ENCODE data around the gene KCNJ6. TPM values are rescaled to one million over a fixed set of nuclear protein-coding genes. Genes with fewer than 3 reads are reported as not detected.

Gene KCNJ6
- total RNA-seq, result not detected

- TF ChIP-seq, protein P1, sequence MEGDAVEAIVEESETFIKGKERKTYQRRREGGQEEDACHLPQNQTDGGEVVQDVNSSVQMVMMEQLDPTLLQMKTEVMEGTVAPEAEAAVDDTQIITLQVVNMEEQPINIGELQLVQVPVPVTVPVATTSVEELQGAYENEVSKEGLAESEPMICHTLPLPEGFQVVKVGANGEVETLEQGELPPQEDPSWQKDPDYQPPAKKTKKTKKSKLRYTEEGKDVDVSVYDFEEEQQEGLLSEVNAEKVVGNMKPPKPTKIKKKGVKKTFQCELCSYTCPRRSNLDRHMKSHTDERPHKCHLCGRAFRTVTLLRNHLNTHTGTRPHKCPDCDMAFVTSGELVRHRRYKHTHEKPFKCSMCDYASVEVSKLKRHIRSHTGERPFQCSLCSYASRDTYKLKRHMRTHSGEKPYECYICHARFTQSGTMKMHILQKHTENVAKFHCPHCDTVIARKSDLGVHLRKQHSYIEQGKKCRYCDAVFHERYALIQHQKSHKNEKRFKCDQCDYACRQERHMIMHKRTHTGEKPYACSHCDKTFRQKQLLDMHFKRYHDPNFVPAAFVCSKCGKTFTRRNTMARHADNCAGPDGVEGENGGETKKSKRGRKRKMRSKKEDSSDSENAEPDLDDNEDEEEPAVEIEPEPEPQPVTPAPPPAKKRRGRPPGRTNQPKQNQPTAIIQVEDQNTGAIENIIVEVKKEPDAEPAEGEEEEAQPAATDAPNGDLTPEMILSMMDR (IDR thresholded peaks at IDR 0.05), result peak; percentile 40 to 65
- Histone ChIP-seq H3K9me3 (no peaks in the 10 kb centered on the region), H3K36me3 (no peaks in the 10 kb centered on the region), H3K4me3 (peak within 1 kb of the TSS in 1 of 2 donors; percentile 19), H3K27ac (no peak within 1 kb of the TSS), H3K27me3 (peaks cover 2 to 28% of the 10 kb centered on the region in 2 donors), H3K4me1 (peaks cover 0 to 14% of the 10 kb centered on the region in 2 donors)
- DNase-seq (ENCODE audit: low spot score), result no peak
Measured at GRCh38 chr21:37916310-37917051, at the start of gene KCNJ6. TSS of gene KCNJ6 (minus strand) at chr21:37916457. CDS start at chr21:37840682, 75,775 bp downstream.

DNA sequence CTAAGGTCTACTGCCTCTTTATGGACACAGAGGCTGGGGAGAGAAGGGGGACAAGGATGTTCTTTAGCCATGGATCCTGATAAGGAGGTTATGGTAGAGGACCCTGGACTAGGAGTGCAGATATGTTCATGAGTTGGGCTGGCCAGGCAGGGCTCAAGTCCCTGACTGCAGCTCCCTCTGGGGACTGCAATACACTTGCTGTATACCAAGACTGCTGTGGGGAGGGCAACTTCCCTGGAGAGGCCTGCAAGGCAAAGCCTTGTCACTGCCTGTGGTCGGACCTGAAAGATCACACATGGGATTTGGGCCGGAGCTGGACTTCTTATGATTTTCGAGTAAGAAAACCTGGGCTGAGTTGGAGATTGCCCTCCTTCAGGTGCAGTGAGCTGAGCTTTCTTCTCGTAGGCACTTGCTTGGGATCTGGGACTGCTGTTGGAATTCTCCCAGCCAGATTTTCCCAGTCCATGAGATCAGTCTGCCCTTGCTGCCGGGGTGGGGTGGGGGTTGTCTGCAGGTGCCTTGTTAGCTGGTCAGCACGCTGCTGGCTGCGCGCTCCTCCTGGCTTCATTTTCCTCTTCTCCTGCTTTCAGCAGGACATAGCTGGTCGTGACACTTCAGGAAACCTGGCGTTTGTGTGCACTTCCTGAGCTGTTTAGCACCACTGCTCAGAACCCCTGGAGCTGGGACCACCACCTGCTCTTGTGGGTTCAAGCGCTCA, 49.0 kb upstream of the KCNJ6 start:
- H3K9me3 ChIP-seq, result no peaks in the 10 kb centered on the region
- H3K4me3 ChIP-seq, result no peak overlapping the region
- H3K27ac ChIP-seq, result no peak overlapping the region
- DNase-seq (ENCODE audit: low spot score), result no peak
- H3K36me3 ChIP-seq, result no peaks in the 10 kb centered on the region
- no peaks in the 10 kb centered on the region for H3K27me3 ChIP-seq
- no peaks in the 10 kb centered on the region for H3K4me1 ChIP-seq
- TF ChIP-seq, protein P1 (IDR thresholded peaks at IDR 0.05), result no peak

GRCh38 chr21:37958537-37958936, 42.3 kb upstream of the KCNJ6 start:
- no peak overlapping the region for H3K27ac ChIP-seq
- no peak overlapping the region for H3K4me3 ChIP-seq
- no peak for DNase-seq (ENCODE audit: low spot score)
- no peaks in the 10 kb centered on the region for H3K36me3 ChIP-seq
- TF ChIP-seq, protein P1 (IDR thresholded peaks at IDR 0.05), result no peak
- no peaks in the 10 kb centered on the region for H3K4me1 ChIP-seq
- H3K9me3 ChIP-seq, result no peaks in the 10 kb centered on the region
- H3K27me3 ChIP-seq, result no peaks in the 10 kb centered on the region

DNA sequence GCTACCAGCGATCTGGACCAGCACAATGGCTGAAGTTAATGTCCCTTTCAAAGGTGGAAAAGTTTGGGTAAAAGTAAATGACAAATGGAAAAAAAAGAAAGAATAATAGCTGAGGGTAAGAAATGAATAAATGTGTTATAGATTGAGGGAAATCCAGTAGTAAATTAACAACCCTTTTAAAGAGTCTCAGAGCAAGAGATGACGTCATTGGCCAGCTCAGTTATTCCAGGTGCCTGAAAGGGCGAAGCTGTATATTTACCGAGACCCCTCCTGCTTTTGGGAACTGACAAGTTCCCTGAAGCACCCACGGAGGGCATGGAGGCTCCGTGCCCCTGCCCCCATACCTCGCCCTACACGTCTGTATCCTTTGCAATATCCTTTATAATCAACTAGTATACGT, 40.5 kb upstream of the KCNJ6 start:
- H3K27ac ChIP-seq, result no peak overlapping the region
- H3K4me1 ChIP-seq, result no peaks in the 10 kb centered on the region
- DNase-seq (ENCODE audit: low spot score), result no peak
- H3K4me3 ChIP-seq, result no peak overlapping the region
- H3K9me3 ChIP-seq, result no peaks in the 10 kb centered on the region
- H3K36me3 ChIP-seq, result no peaks in the 10 kb centered on the region
- H3K27me3 ChIP-seq, result no peaks in the 10 kb centered on the region
- TF ChIP-seq, protein P1 (IDR thresholded peaks at IDR 0.05), result no peak

DNA sequence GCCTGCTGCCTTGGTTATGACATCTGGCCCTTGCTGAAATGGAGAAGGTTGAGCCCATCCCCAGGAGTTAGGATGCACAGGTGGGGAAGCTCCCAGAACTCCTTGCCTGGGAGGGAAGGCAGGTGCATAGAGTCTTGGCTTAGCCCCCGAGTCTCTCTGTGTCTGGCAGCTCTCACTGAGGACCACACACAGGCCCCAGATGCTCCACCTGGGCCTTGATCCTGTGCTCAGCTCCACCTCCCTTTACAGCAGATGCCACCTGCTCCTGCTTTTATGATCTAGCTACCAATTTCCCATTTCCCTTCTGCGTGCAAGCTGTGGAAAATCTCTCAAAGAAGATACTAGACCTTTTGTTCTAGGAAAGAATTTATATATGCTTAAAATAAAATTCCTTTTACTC, 28.8 kb upstream of the KCNJ6 start:
- TF ChIP-seq, protein P1 (IDR thresholded peaks at IDR 0.05), result no peak
- DNase-seq (ENCODE audit: low spot score), result no peak
- no peaks in the 10 kb centered on the region for H3K9me3 ChIP-seq
- H3K4me3 ChIP-seq, result no peak overlapping the region
- no peaks in the 10 kb centered on the region for H3K36me3 ChIP-seq
- H3K27ac ChIP-seq, result no peak overlapping the region
- H3K27me3 ChIP-seq, result no peaks in the 10 kb centered on the region
- no peaks in the 10 kb centered on the region for H3K4me1 ChIP-seq

Data from right atrium auricular region (tissue), 2 donors.